Heart right ventricle (tissue), 16 donors: ENCODE data around the gene SPECC1. TPM values are rescaled to one million over a fixed set of nuclear protein-coding genes. Genes with fewer than 3 reads are reported as not detected.

ENCODE experiments used
- ATAC-seq, 8 donors: fragments of 200-7000 bp; cut with Tn5 transposase; one replicate each; pipeline ENCODE4 v1.9.1; 2020; ENCODE audit warnings: mild to moderate bottlenecking in 8 of 8, moderate library complexity in 8 of 8, moderate number of reproducible peaks in 1 of 8
- DNase-seq, 2 donors: peaks; one replicate each; pipeline ENCODE4 v3.0.0-alpha.2; 2020
- H3K27ac ChIP-seq, 10 donors: fragments of 200-600 bp; sonication (generic) in 2 of 10; one replicate each; pipeline versions ENCODE4 v1.5.0 to v1.8.0; 2020 to 2022; ENCODE audit warnings: mild to moderate bottlenecking in 3 of 10
- H3K27me3 ChIP-seq, 7 donors: fragments of 200-600 bp; one replicate each; pipeline ENCODE4 v1.8.0; 2021 to 2022; ENCODE audit warnings: mild to moderate bottlenecking in 2 of 7
- H3K36me3 ChIP-seq, 9 donors: fragments of 200-600 bp; sonication (generic) in 1 of 9; one replicate each; pipeline versions ENCODE4 v1.5.0 to v1.8.0; 2020 to 2022; ENCODE audit warnings: mild to moderate bottlenecking in 2 of 9
- H3K4me1 ChIP-seq, 9 donors: fragments of 200-600 bp; sonication (generic) in 1 of 9; one replicate each; pipeline versions ENCODE4 v1.5.0 to v1.8.0; 2020 to 2022; ENCODE audit warnings: mild to moderate bottlenecking in 4 of 9
- H3K4me3 ChIP-seq, 10 donors: fragments of 200-600 bp; sonication (generic) in 2 of 10; one replicate each; pipeline versions ENCODE4 v1.5.0 to v1.8.0; 2020 to 2022; ENCODE audit warnings: mild to moderate bottlenecking in 7 of 10, moderate library complexity in 2 of 10
- H3K9me3 ChIP-seq, 11 donors: fragments of 200-600 bp in 10 of 11; sonication (generic) in 2 of 11; one replicate each; pipeline versions ENCODE4 v1.5.0 to v1.8.0; 2013 to 2022; ENCODE audit warnings: mild to moderate bottlenecking in 2 of 11, control low read depth in 1 of 11, moderate library complexity in 1 of 11
- CTCF ChIP-seq, 9 donors: fragments of 200-600 bp; sonication (generic) in 2 of 9; IDR thresholded peaks; one replicate each; pipeline versions ENCODE4 v1.5.0 to v1.8.0; 2021 to 2022; ENCODE audit warnings: antibody characterized with exemption in 9 of 9, mild to moderate bottlenecking in 5 of 9, moderate library complexity in 1 of 9
- WGBS, 2 donors: extraction: QIAGEN DNeasy Blood & Tissue Kit; methylation state at CpG; one replicate each; pipeline ENCODE4 v1.1.7; 2013; ENCODE audit warnings: inconsistent platforms in 1 of 2; 5-methylcytosine and 5-hydroxymethylcytosine counted together
- intact Hi-C, 10 donors: fragments of 100-400 bp; cut with DNase I; formaldehyde crosslinking; loops; one replicate each; pipeline versions ENCODE4 v1.11.1 to v1.14.2; 2022
- polyA plus RNA-seq, 2 donors: library from polyadenylated mRNA; stranded (reverse); fragments of 200-250 nt; gene quantifications; one replicate each; pipeline ENCODE4 v1.2.3, GENCODE V29; 2013
- total RNA-seq, 10 donors: library from RNA; stranded (reverse); fragmentation: NEBNext Ultra II Directional in 3 of 10; extraction: Animal tissue kit (Norgen Biotek cat#: 25700) in 3 of 10; gene quantifications; one replicate each; pipeline versions ENCODE4 v1.2.1 to v1.2.4, GENCODE V29; 2021 to 2023
- donor health status: Arrhythmogenic right ventricular cardiomyopathy.
- donor health status: ischemic (EF 13 %, LVEDD 7.1; RV severe dilation, severe dysfunction).
- donor health status: healthy with polysubstance abuse.
- donor health status: DM: no; HTN: yes; CAD: no.
- donor health status: DM: no; HTN: no; CAD: no.
- donor health status: ischemic (EF 25% LVEDD 6.9; RV normal size, moderate dysfunction).
- donor health status: ischemic (EF 25% LVEDD 5.7; RV mildly dilated, moderate dysfunction).
- donor health status: healthy.
- donor health status: DM: yes; HTN: yes; CAD: no.
- donor health status: Ischemic cardiomyopathy.
- donor health status: ischemic (EF 35%, LVEDD 5.7; RV mildly dilated, moderate dysfunction).
- donor health status: nonischemic (EF 11% LVEDD 7.7; RV severe dilation, severe dysfunction).
- donor health status: DM: yes; HTN: yes; CAD: no.
- donor health status: PGD.
- donor health status: ischemic (EF 29% LVEDD 5.4; RV normal size, mild dysfunction).
- donor health status: nonischemic (EF 23%, LVEDD 6.1; RV moderate dilation, normal function).

Gene SPECC1
- total and polyA plus RNA-seq, 12 donors, result 2.9 to 15.2 (median 8.5) TPM

GRCh38 chr17:20008242-20009051 lies 712 bp upstream of the SPECC1 start:
- Histone ChIP-seq H3K27me3 (peaks cover 0 to 68% (median 7%) of the 10 kb centered on the region in 7 donors), H3K27ac (peak overlapping the region in 9 of 10 donors; percentile 77 to 91 (median 87)), H3K36me3 (no peaks in the 10 kb centered on the region), H3K9me3 (no peaks in the 10 kb centered on the region), H3K4me1 (peaks cover 0 to 26% (median 12%) of the 10 kb centered on the region in 9 donors), H3K4me3 (peak overlapping the region; percentile 75 to 89 (median 79))
- intact Hi-C loops, result loop anchor here in 7 of 10 donors (5.0 to 10.0 kb wide), 6 partner anchors 86 to 306 kb away; no protein-coding TSS in a partner anchor
- DNase-seq, result peak; percentile 23 to 35
- no peak for TF ChIP-seq CTCF (IDR thresholded peaks at IDR 0.05)
- ATAC-seq, result peak in 7 of 8 donors; percentile 27 to 74 (median 65)
- WGBS, 2 donors, result 26 to 27% methylated on average over 35 of the region's 35 CpGs

- peak overlapping the region; percentile 75 to 89 (median 79) for H3K4me3 ChIP-seq
- no peak for DNase-seq
- intact Hi-C loops, result loop anchor here in 7 of 10 donors (5.0 to 10.0 kb wide), 6 partner anchors 86 to 306 kb away; no protein-coding TSS in a partner anchor
- H3K4me1 ChIP-seq, result peaks cover 0 to 26% (median 12%) of the 10 kb centered on the region in 9 donors
- no peaks in the 10 kb centered on the region for H3K36me3 ChIP-seq
- peaks cover 0 to 64% (median 7%) of the 10 kb centered on the region in 7 donors for H3K27me3 ChIP-seq
- TF ChIP-seq CTCF (IDR thresholded peaks at IDR 0.05), result peak in 1 of 9 donors; percentile 99
- ATAC-seq, result peak in 3 of 8 donors; percentile 92 to 98 (median 97)
- no peaks in the 10 kb centered on the region for H3K9me3 ChIP-seq
- peak overlapping the region in 9 of 10 donors; percentile 77 to 91 (median 87) for H3K27ac ChIP-seq
- WGBS, 2 donors, result 0 to 1% methylated on average over 18 of the region's 18 CpGs
Observed at GRCh38 chr17:20009052-20009301, 182 bp upstream of the SPECC1 start.

- Histone ChIP-seq H3K27me3 (peaks cover 0 to 52% (median 0%) of the 10 kb centered on the region in 7 donors), H3K4me3 (peak overlapping the region; percentile 75 to 89 (median 79)), H3K9me3 (no peaks in the 10 kb centered on the region), H3K27ac (peak overlapping the region; percentile 77 to 91 (median 86)), H3K4me1 (peaks cover 0 to 26% (median 12%) of the 10 kb centered on the region in 9 donors), H3K36me3 (no peaks in the 10 kb centered on the region)
- WGBS, 2 donors, result 20% methylated on average over 11 of the region's 11 CpGs
- intact Hi-C loops, result loop anchor here in 5 of 10 donors (5.0 to 10.0 kb wide), 6 partner anchors 42 to 82 kb away; no protein-coding TSS in a partner anchor
- peak; percentile 20 to 32 for DNase-seq
- peak; percentile 41 to 64 (median 55) for ATAC-seq
- TF ChIP-seq CTCF (IDR thresholded peaks at IDR 0.05), result peak in 7 of 9 donors; percentile 15 to 65 (median 42)
Observed at GRCh38 chr17:20010099-20010863, 1.1 kb downstream of the SPECC1 start.

- Histone ChIP-seq H3K27ac (peak overlapping the region in 7 of 10 donors; percentile 77 to 91 (median 88)), H3K36me3 (peaks cover 0 to 1% (median 0%) of the 10 kb centered on the region in 9 donors), H3K27me3 (peaks cover 0 to 46% (median 0%) of the 10 kb centered on the region in 7 donors), H3K4me1 (peaks cover 0 to 26% (median 12%) of the 10 kb centered on the region in 9 donors), H3K9me3 (no peaks in the 10 kb centered on the region), H3K4me3 (peak overlapping the region in 5 of 10 donors; percentile 75 to 85 (median 77))
- ATAC-seq (no peak), DNase-seq (no peak)
- WGBS, 2 donors, result 76 to 77% methylated on average over 1 of the region's 1 CpG
- intact Hi-C loops, result loop anchor here in 5 of 10 donors (5.0 to 10.0 kb wide), 6 partner anchors 41 to 81 kb away; no protein-coding TSS in a partner anchor
- TF ChIP-seq CTCF (IDR thresholded peaks at IDR 0.05), result no peak
Observed at GRCh38 chr17:20010936-20011335, 1.8 kb downstream of the SPECC1 start.
